Forelimb muscle (tissue), 1 donor: ENCODE data around the gene TRIM13. TPM values are rescaled to one million over a fixed set of nuclear protein-coding genes. Genes with fewer than 3 reads are reported as not detected.

Experiments used
- DNase-seq: peaks from one replicate; pipeline ENCODE4 v3.0.0-alpha.2; 2013; ENCODE audit warnings: low read depth
- polyA plus RNA-seq: library from polyadenylated mRNA; unstranded; fragments of 120-200 nt; gene quantifications from one replicate; pipeline ENCODE4 v1.2.1, GENCODE V29; 2013; ENCODE audit not compliant: insufficient read length

The TRIM13 gene
- polyA plus RNA-seq, 1 donor = 25.4 TPM

DNA sequence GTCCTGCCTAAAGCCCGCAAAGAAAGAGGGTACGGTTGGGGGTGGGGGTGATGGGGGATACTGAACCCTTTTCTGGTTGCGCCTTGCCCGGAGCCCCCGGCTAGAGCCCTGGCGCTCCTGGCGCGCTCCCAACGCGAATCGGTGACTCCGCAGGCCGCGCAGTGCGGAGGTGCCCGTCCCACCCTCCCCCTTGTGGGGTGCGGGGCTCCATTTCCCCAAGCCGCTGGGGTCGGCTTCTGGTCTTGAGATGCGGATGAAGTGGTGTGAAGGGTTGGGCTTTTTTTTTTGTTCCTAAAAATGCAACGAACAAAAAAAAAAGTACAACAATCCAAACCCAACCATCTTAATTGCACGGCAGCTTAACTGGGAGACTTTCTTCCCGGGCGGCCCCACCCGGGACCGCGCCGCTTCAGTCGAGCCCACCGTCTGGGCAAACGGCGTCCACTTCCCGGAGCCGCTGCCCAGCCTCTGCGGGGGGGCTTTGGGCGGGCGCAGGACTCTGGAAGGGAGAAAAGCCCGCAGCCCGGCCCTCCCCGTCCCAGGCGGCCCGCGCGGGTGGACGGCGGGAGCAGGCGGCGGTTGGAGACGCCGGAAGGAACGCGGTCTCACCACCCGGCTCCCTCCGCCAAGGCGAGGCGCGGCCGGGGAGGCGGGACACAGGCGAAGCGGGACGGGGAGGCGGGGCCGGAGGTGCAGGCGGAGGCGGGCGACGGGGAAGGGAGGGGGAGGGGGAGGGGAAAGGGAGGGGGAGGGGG, 504 bp upstream of the TRIM13 start:
- no peak for DNase-seq

DNA sequence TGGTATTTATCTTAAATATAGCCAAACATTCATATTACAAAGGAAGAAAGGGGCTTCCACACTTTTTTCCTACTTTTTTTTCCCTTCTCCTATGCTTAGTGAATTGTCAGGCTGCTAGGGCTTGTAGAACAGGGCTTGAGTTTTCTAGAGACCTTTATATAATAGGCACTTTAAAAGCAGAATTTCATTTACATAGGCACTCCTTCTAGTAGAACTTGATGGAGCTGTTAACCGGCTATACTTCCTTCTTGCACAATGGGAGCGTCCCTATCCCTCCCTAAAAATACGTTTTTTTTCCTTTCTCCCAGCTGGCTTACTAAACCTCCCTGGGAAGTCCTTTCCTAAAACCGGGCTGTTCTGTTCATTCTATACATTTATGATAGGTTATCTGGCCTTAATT, 1.1 kb downstream of the TRIM13 start:
- DNase-seq = no peak

DNA sequence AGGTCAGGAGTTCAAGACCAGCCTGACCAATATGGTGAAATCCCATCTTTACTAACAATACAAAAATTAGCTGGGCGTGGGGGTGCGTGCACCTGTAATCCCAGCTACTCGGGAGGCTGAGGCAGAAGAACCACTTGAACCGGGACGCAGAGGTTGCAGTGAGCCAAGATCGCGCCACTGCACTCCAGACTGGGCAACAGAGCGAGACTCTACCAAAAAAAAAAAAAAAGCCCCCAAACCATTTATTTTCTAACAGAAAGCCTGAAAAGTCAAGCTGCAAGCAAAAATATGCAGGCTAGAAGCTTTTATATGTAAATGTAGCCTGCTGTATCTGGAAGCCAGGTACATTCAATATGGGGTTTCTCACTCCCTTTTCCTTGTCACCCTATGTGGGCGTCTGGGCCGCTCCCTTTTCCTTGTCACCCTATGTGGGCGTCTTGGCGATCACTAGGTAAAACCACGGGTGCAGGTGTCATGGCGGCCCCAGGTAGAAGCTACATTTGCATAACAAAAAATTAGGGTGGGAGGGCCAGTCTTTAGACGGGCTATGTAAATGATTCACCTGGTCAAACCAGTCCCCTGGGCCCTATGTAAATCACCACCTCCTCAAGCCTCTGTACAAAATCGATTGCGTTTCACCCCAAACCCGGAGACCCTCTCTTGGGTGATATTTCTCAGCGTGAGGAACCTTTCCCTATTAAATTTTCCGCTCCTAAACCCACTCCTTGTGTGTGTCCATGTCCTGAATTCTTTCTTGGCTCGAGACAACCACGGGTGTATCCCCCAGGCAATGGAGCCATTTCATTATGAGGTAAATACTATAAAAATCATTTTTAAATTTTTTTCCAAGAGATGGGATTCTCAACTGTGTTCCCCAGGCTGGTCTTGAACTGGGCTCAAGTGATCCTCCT, 2.1 kb downstream of the TRIM13 start:
- no peak for DNase-seq

GRCh38 chr13:50001287-50001686, 4.4 kb downstream of the TRIM13 start:
- DNase-seq = no peak

- DNase-seq = no peak
Measured at GRCh38 chr13:50006426-50007135, 9.7 kb downstream of the TRIM13 start.

GRCh38 chr13:50011461-50011860, 14.6 kb downstream of the TRIM13 start:
- DNase-seq = no peak

DNA sequence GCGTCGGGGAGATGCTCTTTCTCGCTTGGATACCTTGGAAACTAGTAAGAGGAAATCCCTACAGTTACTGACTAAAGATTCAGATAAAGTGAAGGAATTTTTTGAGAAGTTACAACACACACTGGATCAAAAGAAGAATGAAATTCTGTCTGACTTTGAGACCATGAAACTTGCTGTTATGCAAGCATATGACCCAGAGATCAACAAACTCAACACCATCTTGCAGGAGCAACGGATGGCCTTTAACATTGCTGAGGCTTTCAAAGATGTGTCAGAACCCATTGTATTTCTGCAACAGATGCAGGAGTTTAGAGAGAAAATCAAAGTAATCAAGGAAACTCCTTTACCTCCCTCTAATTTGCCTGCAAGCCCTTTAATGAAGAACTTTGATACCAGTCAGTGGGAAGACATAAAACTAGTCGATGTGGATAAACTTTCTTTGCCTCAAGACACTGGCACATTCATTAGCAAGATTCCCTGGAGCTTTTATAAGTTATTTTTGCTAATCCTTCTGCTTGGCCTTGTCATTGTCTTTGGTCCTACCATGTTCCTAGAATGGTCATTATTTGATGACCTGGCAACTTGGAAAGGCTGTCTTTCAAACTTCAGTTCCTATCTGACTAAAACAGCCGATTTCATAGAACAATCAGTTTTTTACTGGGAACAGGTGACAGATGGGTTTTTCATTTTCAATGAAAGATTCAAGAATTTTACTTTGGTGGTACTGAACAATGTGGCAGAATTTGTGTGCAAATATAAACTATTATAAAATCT, 15.7 kb downstream of the TRIM13 start:
- no peak for DNase-seq

DNA sequence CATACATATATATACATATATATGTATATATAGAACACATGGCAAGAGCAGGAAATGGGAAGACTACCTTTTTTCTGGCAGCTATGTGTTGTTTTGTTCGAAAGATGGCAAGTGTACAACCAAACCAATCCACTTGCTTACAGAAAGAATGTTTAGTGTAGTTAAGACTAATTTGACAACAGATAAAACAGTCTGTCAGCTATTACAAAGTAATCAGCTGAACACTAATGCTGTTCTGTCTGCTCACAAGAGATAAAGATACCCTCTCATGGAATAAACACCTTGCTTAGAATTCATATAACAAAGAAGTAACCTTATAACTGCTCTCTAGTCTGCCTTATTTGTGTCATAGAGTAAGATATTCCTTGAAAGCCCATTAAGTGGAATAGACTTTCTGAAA, 17.5 kb downstream of the TRIM13 start:
- no peak for DNase-seq

GRCh38 chr13:50015258-50015657, 18.4 kb downstream of the TRIM13 start, which contains the start of gene KCNRG:
Gene KCNRG (plus strand): TSS chr13:50015444. CDS start chr13:50015494, 50 bp downstream.
- no peak for DNase-seq

DNA sequence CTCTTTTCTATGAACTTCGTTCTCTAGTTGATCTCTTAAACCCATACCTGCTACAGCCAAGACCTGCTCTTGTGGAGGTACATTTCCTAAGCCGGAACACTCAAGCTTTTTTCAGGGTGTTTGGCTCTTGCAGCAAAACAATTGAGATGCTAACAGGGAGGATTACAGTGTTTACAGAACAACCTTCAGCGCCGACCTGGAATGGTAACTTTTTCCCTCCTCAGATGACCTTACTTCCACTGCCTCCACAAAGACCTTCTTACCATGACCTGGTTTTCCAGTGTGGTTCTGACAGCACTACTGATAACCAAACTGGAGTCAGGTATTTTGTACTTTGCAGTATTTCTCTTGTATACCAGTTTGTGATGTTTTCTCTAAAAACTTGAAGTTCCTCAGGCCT, 18.9 kb downstream of the TRIM13 start:
- DNase-seq = no peak

DNA sequence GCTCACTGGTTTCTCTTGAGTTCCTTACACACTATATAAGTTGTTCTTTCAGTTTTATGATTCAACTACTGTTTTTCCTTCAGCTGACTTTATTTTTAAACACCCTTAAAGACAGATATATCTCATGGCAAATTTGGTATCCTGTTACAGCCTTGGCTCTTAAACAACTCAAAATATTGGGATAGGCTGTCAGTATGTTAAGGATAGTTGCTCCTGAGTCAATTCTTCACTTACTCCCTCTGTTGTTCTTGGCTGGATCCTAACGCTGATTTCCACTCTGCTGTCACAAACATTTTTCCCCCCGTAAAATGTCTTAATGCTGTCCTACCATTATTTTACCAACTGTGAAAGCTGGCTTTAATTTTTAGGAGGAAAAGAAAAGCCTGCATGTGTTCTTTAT, 19.6 kb downstream of the TRIM13 start:
- no peak for DNase-seq

DNA sequence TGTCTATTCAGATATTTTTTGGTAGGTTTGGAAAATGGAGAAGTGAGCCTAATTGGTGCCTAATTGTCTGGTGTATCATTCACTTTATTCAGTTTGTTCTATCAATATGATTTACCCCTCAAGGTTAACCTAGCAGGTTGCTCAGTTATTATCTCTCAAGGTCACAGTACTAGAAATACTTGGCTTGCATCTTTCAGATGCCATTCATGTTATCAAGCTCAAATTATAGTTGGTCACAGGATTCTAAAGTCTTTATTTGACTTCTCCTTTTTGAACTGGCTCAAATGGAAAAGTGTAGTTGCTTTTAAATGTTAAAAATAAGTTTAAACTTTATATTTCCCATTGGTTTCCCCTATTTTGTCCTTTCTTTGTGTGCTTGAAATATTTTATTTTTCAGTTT, 21.0 kb downstream of the TRIM13 start:
- no peak for DNase-seq

GRCh38 chr13:50025436-50025835, 28.6 kb downstream of the TRIM13 start:
- no peak for DNase-seq

- no peak for DNase-seq
Measured at GRCh38 chr13:50026788-50027473, 30.1 kb downstream of the TRIM13 start.

- no peak for DNase-seq
Measured at GRCh38 chr13:50030315-50030714, 33.5 kb downstream of the TRIM13 start.

GRCh38 chr13:50033725-50034124, 36.9 kb downstream of the TRIM13 start:
- no peak for DNase-seq

DNA sequence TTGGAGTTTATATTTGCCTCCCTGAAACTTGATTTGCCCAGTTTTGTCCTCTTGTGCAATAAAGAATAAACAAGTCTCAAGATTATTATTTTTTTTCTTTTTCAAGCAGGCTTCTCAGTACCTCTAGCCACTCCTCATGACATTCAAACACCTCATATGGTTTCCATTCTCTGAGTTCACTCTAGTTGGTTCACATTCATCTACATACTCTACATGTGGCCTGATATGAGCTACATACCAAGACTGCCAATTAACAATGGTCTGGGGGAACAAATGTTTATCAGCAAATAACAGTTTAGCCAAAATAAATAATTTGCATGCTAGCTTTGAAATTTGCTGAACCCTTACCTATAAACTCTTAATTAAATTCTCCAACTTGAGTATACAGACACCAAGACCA, 40.9 kb downstream of the TRIM13 start:
- DNase-seq = no peak

DNA sequence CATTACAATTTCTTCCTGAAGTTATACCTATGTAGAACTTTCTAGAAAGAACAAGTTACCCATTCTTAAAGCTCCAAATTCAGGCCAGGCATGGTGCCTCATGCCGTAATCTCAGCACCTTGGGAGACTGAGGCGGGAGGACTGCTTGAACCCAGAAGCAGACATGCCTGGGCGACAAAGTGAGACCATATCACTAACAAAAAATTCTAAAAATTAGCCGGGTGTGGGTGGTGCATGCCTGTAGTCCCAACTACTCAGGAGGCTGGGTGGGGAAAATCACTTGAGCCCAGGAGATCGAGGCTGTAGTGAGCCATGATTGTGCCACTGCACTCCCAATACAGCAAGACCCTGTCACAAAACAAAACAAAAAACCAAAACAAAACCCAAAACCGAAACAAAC, 41.4 kb downstream of the TRIM13 start:
- DNase-seq = no peak

DNA sequence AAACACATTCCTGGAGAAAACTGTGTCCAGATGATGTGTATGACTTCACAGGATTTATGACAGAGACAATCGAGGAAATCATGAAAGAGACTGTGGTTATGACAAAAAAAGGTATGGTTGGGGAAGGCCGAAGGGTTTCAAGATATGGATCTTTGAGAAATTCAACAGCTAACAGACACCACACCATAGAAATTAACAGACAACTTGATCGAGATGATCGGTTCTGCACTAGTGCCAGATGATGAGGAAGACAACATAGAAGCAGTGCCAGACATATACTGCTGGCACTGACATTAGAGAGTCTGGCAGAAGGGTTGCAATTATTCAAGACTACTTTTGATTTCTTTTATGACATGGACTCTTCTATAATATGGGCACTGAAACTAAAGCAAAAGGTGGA, 55.6 kb downstream of the TRIM13 start:
- no peak for DNase-seq

- no peak for DNase-seq
Measured at GRCh38 chr13:50053844-50054243, 57.0 kb downstream of the TRIM13 start.

GRCh38 chr13:50055454-50055853, 58.6 kb downstream of the TRIM13 start:
- no peak for DNase-seq
